Adipose tissue (tissue), 3 donors: ENCODE data around the gene FRMD1. TPM values are rescaled to one million over a fixed set of nuclear protein-coding genes. Genes with fewer than 3 reads are reported as not detected.

Experiments used
- H3K27ac ChIP-seq: one replicate; pipeline ENCODE4 v1.5.1; 2013; ENCODE audit warnings: low read depth, low read length
- WGBS, 3 donors: extraction: QIAGEN DNeasy Blood & Tissue Kit; methylation state at CpG; one replicate each; pipeline ENCODE4 v1.1.7; 2013; 5-methylcytosine and 5-hydroxymethylcytosine counted together
- polyA plus RNA-seq, 3 donors: library from polyadenylated mRNA; stranded (reverse); fragments of 200-250 nt; gene quantifications; one replicate each; pipeline ENCODE4 v1.2.3, GENCODE V29; 2013
- donor health status: healthy with polysubstance abuse.
- donor health status: Bipolar disorder and iron deficiency.
- donor health status: healthy.

FRMD1 gene
- polyA plus RNA-seq, 3 donors = 0.06 to 2.6 (median 1.3) TPM

DNA sequence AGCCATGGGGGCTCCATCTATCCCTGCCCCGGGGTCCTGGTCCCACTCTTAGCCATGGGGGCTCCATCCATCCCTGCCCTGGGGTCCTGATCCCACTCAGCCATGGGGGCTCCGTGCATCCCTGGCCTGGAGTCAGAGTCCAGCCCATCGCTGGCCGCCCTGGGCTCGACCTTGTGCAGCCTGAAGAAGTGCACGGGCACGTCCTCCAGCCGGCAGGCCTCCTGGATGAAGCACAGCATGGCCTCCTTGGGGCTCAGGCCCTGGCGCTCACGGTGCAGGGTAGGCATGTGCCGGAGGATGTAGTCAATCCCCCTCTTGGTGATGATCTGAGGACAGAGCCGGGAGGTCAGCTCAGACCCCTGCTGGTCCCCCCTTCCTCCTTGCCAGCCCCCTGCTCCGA lies 15.6 kb downstream of the FRMD1 start:
- no peak overlapping the region for H3K27ac ChIP-seq
- WGBS, 3 donors = 92 to 94% (median 92%) methylated on average over 12 to 13 of the region's 13 CpGs

- no peak overlapping the region for H3K27ac ChIP-seq
- 90 to 92% (median 91%) methylated on average over 30 to 31 of the region's 31 CpGs for WGBS, 3 donors
These were observed 16.4 kb downstream of the FRMD1 start for GRCh38 chr6:168062346-168063289.

DNA sequence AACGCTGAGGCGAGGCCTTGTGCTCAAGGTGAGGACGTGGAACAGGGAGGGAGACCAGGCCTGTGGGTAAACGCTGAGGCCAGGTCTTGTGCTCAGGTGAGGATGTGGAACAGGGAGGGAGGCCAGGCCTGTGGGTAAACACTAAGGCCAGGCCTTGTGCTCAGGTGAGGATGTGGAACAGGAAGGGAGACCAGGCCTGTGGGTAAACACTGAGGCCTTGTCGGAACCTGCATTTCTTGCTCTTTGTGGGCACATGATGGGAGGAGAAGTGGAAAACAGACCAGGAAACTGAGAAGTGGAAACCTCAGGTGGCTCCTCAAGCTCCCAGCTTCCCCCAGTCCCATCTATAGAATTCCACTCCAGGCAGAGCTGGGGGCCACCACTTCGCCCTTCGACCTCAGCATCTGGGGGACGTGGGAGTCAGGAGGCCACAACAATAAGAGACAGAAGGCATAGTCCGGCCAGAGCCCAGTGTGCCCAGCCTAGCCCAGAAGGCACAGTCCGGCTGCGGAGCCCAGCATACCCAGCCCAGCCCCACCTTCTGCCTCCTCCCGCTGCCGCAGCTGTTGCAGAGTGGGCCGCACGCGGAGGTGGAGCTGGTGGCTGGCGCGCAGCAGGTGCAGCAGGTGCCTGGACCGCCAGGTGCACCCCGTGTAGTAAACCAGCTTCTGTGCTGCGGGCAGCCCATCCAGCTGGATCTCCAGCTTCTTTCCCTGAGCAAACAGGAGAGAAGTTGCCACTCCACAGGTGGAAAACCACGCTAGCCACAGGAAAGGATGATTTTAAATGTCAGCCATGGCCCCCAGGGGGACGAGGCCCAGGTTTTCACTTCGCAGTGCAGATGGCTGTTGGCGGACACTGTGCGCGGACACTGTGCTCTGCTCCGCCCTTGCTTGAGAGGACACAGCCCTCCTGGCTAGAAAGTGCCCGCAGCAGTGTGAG lies 17.5 kb downstream of the FRMD1 start:
- WGBS, 3 donors = 88 to 94% (median 92%) methylated on average over 29 of the region's 29 CpGs
- no peak overlapping the region for H3K27ac ChIP-seq

DNA sequence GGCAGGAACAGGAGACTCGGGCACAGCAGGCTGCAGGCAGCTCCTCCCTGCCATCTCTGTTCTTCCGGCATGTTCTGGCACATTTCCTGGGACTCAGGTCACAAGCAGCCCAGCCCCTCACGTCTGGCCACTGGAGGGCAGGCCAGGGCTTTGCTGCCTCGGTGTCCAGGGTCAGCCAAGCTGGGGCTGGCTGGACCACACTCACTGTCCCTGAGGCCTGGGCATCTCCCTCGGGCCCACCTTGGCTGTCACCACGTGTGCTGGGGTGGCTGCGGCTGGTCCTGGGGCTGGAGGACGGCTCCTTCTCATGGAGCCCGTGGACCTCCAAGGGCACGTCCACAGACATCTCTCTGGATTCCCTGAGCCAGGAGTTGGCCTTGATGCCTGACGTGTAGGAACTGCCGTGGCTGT lies 18.5 kb downstream of the FRMD1 start:
- 29 to 59% (median 55%) methylated on average over 12 of the region's 12 CpGs for WGBS, 3 donors
- H3K27ac ChIP-seq = no peak overlapping the region

- 92 to 94% (median 94%) methylated on average over 20 to 30 of the region's 30 CpGs for WGBS, 3 donors
- no peak overlapping the region for H3K27ac ChIP-seq
These were observed 20.1 kb downstream of the FRMD1 start for GRCh38 chr6:168058691-168059551.

DNA sequence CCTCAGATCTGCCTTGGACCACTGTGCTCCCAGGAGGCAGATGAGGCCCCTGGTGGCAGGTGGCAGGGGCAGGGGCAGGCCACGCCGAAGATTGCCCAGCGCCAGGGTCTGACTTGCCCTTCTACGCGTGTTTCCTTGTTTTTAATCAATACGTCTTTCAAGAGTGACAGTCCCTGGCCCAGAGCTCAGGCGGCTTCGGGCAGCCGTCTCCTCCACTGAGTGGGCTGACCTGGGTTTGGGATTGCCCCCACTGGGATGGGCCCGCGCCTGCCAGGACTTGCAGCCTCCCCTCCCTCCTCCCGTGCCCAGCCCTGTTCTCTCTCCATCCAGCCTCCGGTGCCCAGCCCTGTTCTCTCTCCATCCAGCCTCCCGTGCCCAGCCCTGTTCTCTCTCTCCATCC lies 21.2 kb downstream of the FRMD1 start:
- WGBS, 3 donors = 92 to 96% (median 93%) methylated on average over 14 of the region's 14 CpGs

DNA sequence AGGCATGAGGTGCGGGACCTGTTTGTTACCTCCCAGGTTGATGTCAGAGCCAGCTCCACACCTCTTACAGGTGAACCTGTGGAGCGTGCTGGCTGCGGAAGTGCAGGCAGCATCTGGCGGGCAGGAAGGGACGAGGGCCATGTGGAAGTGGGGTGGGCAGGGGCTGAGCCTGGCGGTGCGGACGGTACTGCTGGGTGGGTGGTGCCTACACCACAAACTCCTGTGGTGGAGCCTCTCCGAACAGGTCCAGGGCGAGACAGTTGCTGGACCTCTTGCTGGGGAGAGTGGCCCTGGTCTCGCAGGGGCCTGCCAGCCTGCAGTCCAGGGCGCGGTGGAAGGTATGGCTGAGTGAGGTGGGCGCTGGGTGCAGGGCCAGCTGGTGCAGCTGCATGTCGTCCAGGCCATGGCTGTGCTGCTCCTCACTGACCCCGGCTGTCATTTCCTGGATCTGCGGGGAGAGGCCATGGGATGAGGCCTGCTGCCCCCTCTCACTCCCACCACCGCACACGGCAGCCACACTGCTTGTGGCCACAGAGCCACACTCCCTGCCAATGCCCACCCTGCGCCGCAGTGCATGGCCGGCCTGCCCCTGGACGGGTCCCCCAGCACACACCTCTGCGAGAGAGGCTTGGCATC lies 22.0 kb downstream of the FRMD1 start:
- H3K27ac ChIP-seq = no peak overlapping the region
- 88 to 95% (median 94%) methylated on average over 23 to 24 of the region's 24 CpGs for WGBS, 3 donors

More for the DNA sequence above, 21.2 kb downstream of the FRMD1 start:
- H3K27ac ChIP-seq = no peak overlapping the region

GRCh38 chr6:168055696-168056489 lies 23.1 kb downstream of the FRMD1 start:
- WGBS, 3 donors = 92 to 94% (median 93%) methylated on average over 22 of the region's 22 CpGs
- no peak overlapping the region for H3K27ac ChIP-seq

- no peak overlapping the region for H3K27ac ChIP-seq
- 55 to 72% (median 60%) methylated on average over 18 of the region's 18 CpGs for WGBS, 3 donors
These were observed 24.0 kb downstream of the FRMD1 start for GRCh38 chr6:168054765-168055560.

DNA sequence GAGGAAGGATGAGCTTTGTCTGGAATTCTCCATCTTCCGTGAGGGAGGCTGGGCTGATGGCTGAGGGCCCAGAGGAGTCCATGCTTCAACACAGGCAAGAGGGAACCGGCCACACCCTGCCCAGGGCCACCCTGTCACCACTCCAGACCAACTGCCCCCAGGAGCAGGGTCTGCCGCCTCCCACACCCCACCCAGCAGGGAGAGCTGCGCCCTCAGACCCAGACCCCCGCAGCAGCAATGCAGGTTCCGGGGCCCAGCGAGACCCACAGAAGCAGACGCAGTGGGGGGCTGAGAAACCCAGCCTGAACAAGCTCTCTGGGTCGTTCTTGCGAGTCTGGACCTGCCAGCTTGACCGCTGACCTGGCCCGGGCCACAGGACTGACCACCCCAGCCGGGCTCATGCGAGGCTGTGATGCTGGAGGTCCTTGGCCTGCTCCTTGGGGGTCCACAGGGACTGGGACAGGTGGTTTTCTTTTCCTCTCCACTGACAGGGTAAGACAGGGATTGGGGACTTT lies 25.0 kb downstream of the FRMD1 start:
- no peak overlapping the region for H3K27ac ChIP-seq
- WGBS, 3 donors = 88 to 94% (median 91%) methylated on average over 13 to 14 of the region's 14 CpGs

DNA sequence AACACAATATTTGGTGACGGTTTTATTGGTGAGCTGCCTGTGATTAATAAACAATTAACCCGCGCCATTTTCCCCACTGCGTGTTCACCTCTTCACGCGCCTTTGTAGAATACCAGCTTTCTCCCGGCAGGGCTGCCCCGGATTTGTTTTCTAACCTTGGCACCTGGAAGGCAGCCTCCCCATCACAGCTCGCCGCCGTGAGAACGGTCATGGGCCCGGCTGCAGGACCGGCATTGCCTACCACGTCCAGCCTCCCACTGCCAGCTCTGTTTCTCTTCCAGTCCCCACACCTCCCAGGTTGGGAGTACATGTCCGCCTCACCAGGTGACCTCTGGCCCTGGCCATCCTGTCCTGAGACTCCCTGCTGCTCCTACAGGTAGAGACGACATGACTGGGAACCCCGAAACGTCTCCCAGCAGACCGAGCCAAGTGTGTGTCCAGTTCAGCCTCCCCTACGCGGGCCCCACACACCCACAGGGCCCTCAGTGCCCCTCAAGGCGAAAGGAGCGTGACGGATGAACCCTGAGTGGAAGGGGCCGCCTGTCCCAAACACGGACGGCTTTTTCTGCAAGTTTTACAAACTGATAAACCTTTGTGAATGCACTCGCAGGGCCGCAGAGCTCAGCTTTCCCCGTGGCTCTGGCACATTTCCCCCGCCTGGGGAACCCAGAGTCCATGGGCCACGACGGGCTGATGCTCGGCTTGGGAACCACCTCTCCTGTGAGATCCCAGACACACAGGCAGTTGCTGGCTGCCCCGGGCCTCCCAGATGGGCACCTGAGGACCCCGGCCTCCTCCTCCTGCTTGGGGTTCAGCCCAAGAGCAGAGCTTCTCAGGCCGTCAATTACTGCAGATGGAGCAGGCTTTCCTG lies 25.7 kb downstream of the FRMD1 start:
- H3K27ac ChIP-seq = no peak overlapping the region
- WGBS, 3 donors = 87 to 88% (median 87%) methylated on average over 38 of the region's 38 CpGs

DNA sequence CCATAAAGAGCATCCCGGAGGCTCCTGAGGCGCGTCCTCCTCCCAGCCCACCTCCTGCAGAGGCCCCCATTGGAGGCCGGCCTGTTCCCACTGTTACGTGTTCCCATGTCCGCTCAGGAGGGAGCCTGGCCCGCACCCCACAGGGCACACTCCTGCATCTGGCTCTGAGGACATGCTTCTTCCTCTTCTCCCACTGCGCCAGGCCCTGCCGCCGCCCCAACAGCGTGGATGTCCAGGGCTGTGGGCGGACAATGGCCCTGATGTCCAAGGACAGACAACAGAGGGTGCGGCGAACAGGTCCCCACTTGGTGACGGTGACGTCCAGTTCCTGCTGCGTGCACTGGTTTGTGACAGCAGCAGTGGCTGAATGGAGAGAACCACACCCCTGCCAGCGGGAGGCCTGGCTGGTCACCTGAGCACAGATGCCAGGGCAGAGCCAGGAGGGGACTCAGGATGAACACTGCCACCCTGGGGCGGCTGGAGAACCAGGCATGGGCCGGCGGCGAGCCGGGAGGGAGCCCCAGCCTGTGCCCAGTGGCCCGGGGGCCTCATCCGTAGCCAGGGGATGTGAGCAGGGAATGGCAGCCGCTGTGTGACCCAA lies 26.6 kb downstream of the FRMD1 start:
- no peak overlapping the region for H3K27ac ChIP-seq
- WGBS, 3 donors = 88 to 96% (median 93%) methylated on average over 26 of the region's 26 CpGs

DNA sequence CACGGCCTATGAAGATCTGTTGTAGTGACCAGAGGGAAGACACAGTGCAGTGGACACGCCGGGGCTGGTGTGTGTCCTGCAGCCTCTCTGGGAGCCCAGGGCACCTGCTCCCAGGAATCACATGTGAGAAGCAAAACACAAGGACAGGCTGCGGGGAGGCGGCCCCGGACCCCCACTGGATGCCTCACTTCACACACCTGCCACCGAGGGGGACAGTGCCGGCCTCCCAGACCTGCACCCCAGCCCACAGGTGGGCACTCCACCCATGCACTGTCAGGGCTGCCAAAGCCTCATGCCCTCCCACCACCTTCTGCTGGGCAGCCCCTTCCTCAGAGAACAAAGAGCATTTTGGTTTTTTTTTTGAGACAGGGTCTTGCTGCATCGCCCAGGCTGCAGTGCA lies 27.4 kb downstream of the FRMD1 start:
- 85 to 96% (median 93%) methylated on average over 9 of the region's 9 CpGs for WGBS, 3 donors
- H3K27ac ChIP-seq = no peak overlapping the region

GRCh38 chr6:168050881-168051586 lies 28.0 kb downstream of the FRMD1 start:
- no peak overlapping the region for H3K27ac ChIP-seq
- 73 to 77% (median 77%) methylated on average over 23 of the region's 23 CpGs for WGBS, 3 donors
